MM.1S (cell line): ENCODE data around the gene NDUFS4.
"Not testable (repeated sequence)": the region's sequence is repeated elsewhere in the genome, so short reads cannot be mapped to it uniquely, and the experiment has no call there.

ENCODE experiments used
- EZH2 ChIP-seq: fragments of 300-600 bp; sonication (generic); optimal IDR thresholded peaks from 2 replicates; pipeline ENCODE3; 2017; ENCODE audit warnings: low read depth, mild to moderate bottlenecking, antibody characterized with exemption, low read length, mixed read lengths
- EZH2phosphoT487 ChIP-seq: fragments of 300-600 bp; sonication (generic); IDR thresholded peaks from 2 replicates; pipeline ENCODE4 v1.6.1; 2018; ENCODE audit warnings: antibody characterized with exemption, low read length
- TF ChIP-seq, protein P1 (sequence below): fragments of 300-600 bp; sonication (generic); IDR thresholded peaks from 2 replicates; pipeline ENCODE4 v1.5.1; 2016; ENCODE audit warnings: antibody characterized with exemption, low read length, mixed read lengths

DNA sequence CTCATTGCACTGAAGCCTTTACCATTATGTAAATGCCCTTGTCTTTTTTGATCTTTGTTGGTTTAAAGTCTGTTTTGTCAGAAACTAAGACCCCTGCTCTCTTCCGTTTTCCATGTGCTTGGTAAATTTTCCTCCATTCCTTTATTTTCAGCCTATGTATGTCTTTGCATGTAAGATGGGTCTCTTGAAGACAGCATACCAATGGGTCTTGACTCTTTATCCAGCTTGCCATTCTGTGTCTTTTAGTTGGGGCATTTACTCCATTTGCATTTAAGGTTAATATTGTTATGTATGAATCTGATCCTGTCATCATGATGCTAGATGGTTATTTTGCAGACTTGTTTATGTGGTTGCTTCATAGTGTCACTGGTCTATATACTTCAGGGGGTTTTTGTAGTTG lies 150.0 kb downstream of the NDUFS4 start:
- TF ChIP-seq, protein P1, sequence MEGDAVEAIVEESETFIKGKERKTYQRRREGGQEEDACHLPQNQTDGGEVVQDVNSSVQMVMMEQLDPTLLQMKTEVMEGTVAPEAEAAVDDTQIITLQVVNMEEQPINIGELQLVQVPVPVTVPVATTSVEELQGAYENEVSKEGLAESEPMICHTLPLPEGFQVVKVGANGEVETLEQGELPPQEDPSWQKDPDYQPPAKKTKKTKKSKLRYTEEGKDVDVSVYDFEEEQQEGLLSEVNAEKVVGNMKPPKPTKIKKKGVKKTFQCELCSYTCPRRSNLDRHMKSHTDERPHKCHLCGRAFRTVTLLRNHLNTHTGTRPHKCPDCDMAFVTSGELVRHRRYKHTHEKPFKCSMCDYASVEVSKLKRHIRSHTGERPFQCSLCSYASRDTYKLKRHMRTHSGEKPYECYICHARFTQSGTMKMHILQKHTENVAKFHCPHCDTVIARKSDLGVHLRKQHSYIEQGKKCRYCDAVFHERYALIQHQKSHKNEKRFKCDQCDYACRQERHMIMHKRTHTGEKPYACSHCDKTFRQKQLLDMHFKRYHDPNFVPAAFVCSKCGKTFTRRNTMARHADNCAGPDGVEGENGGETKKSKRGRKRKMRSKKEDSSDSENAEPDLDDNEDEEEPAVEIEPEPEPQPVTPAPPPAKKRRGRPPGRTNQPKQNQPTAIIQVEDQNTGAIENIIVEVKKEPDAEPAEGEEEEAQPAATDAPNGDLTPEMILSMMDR = not testable (repeated sequence)
- not testable (repeated sequence) for TF ChIP-seq EZH2phosphoT487, EZH2
